ENCODE results near the gene TK1.

TK1 gene

GRCh38 chr17:78227455-78227916 is 40.6 kb upstream of the TK1 start:
- ATAC-seq (ENCODE audit: insufficient read depth, low read depth): no peak
- Histone ChIP-seq H2AFZ (ENCODE audit: low read depth, low read length) (no peak overlapping the region), H3K4me1 (ENCODE audit: insufficient read depth, low read length) (no peaks in the 10 kb centered on the region), H3K27ac (ENCODE audit: low read length) (no peak overlapping the region), H3K4me2 (ENCODE audit: insufficient read depth, low read length) (no peak overlapping the region), H3K27me3 (ENCODE audit: insufficient read depth, low read length, poor library complexity) (no peaks in the 10 kb centered on the region), H4K20me1 (ENCODE audit: insufficient read depth, low read length) (no peaks in the 10 kb centered on the region; the same call in 1 of the 2 replicates), H3K79me2 (ENCODE audit: insufficient read depth, low read length) (no peaks in the 10 kb centered on the region), H3K9ac (ENCODE audit: low read depth, low read length) (no peak overlapping the region), H3K9me3 (ENCODE audit: insufficient read depth, low read length, severe bottlenecking) (no peaks in the 10 kb centered on the region), H3K4me3 (ENCODE audit: low read depth in 1 of 2, low read length in 2 of 2) (no peak overlapping the region), H3K36me3 (ENCODE audit: insufficient read depth, low read length) (peaks cover 26% of the 10 kb centered on the region)
- no peak for DNase-seq
- TF ChIP-seq EZH2 (IDR thresholded peaks at IDR 0.05; ENCODE audit: borderline replicate concordance, low read depth, low read length, severe bottlenecking) (no peak), CTCF (IDR thresholded peaks at IDR 0.05; ENCODE audit: borderline replicate concordance, extremely low read depth, low read length, poor library complexity, severe bottlenecking) (no peak)

- Histone ChIP-seq H3K4me3 (ENCODE audit: low read depth in 1 of 2, low read length in 2 of 2) (no peak overlapping the region), H2AFZ (ENCODE audit: low read depth, low read length) (no peak overlapping the region), H4K20me1 (ENCODE audit: insufficient read depth, low read length) (no peaks in the 10 kb centered on the region; the same call in 1 of the 2 replicates), H3K79me2 (ENCODE audit: insufficient read depth, low read length) (no peaks in the 10 kb centered on the region), H3K4me1 (ENCODE audit: insufficient read depth, low read length) (no peaks in the 10 kb centered on the region), H3K36me3 (ENCODE audit: insufficient read depth, low read length) (peaks cover 30% of the 10 kb centered on the region), H3K27ac (ENCODE audit: low read length) (no peak overlapping the region), H3K27me3 (ENCODE audit: insufficient read depth, low read length, poor library complexity) (no peaks in the 10 kb centered on the region), H3K4me2 (ENCODE audit: insufficient read depth, low read length) (no peak overlapping the region), H3K9ac (ENCODE audit: low read depth, low read length) (no peak overlapping the region), H3K9me3 (ENCODE audit: insufficient read depth, low read length, severe bottlenecking) (no peaks in the 10 kb centered on the region)
- no peak for ATAC-seq (ENCODE audit: insufficient read depth, low read depth)
- TF ChIP-seq CTCF (IDR thresholded peaks at IDR 0.05; ENCODE audit: borderline replicate concordance, extremely low read depth, low read length, poor library complexity, severe bottlenecking) (no peak), EZH2 (IDR thresholded peaks at IDR 0.05; ENCODE audit: borderline replicate concordance, low read depth, low read length, severe bottlenecking) (no peak)
- no peak for DNase-seq
Observed at GRCh38 chr17:78226759-78227454, 40.1 kb upstream of the TK1 start.

- Histone ChIP-seq H3K9me3 (ENCODE audit: insufficient read depth, low read length, severe bottlenecking) (no peaks in the 10 kb centered on the region), H2AFZ (ENCODE audit: low read depth, low read length) (no peak overlapping the region), H3K79me2 (ENCODE audit: insufficient read depth, low read length) (peaks cover 3% of the 10 kb centered on the region; the same call in 1 of the 2 replicates), H3K4me2 (ENCODE audit: insufficient read depth, low read length) (no peak overlapping the region), H3K9ac (ENCODE audit: low read depth, low read length) (no peak overlapping the region), H3K36me3 (ENCODE audit: insufficient read depth, low read length) (peaks cover 37% of the 10 kb centered on the region), H4K20me1 (ENCODE audit: insufficient read depth, low read length) (peaks cover 3% of the 10 kb centered on the region; the same call in 1 of the 2 replicates), H3K4me1 (ENCODE audit: insufficient read depth, low read length) (no peaks in the 10 kb centered on the region), H3K4me3 (ENCODE audit: low read depth in 1 of 2, low read length in 2 of 2) (no peak overlapping the region), H3K27ac (ENCODE audit: low read length) (no peak overlapping the region), H3K27me3 (ENCODE audit: insufficient read depth, low read length, poor library complexity) (no peaks in the 10 kb centered on the region)
- DNase-seq (no peak), ATAC-seq (ENCODE audit: insufficient read depth, low read depth) (peak; percentile 39)
- TF ChIP-seq EZH2 (IDR thresholded peaks at IDR 0.05; ENCODE audit: borderline replicate concordance, low read depth, low read length, severe bottlenecking): no peak
- TF ChIP-seq CTCF (IDR thresholded peaks at IDR 0.05; ENCODE audit: borderline replicate concordance, extremely low read depth, low read length, poor library complexity, severe bottlenecking): no peak
Observed at GRCh38 chr17:78226055-78226758, 39.4 kb upstream of the TK1 start.

Measured in DND-41 (cell line).